Endothelial cell of umbilical vein (primary cell): ENCODE measurements around the gene RNLS. TPM values are rescaled to one million over a fixed set of nuclear protein-coding genes. Genes with fewer than 3 reads are reported as not detected.

Experiments
- BruUV-seq: library from RNA; stranded (reverse); fragments of 400-500 nt; replicated peaks from 2 replicates; lab custom pipeline; 2021; lab: Mats Ljungman, UMichigan
- CTCF ChIA-PET: fragments of 300-600, 350-600 bp; sonication (Branson Sonifier 250); formaldehyde crosslinking; loops from one replicate; lab custom pipeline; 2021; ENCODE audit warnings: antibody characterized with exemption, inconsistent platforms; lab: Charles Lee
- POLR2A ChIA-PET: fragments of 300-600, 350-600 bp; sonication (Branson Sonifier 250); formaldehyde crosslinking; loops from one replicate; lab custom pipeline; 2021; ENCODE audit warnings: antibody characterized with exemption, inconsistent platforms; lab: Charles Lee
- DNase-seq: peaks from one replicate; pipeline ENCODE4 v3.0.0-alpha.2; 2011; ENCODE audit warnings: low read depth, low spot score
- FAIRE-seq: peaks from 2 replicates; lab custom pipeline; 2011; peaks lifted over from hg19 to GRCh38; lab: Jason Lieb, UNC
- H2AFZ ChIP-seq: 2 replicates; pipeline ENCODE4 v1.6.0; 2012; ENCODE audit warnings: low read depth, low read length, control low read depth, inconsistent platforms
- H3K27ac ChIP-seq: 2 replicates; pipeline ENCODE4 v1.5.1; 2011; ENCODE audit warnings: low read depth, mild to moderate bottlenecking, control low read depth, low read length, moderate library complexity; ENCODE audit not compliant: insufficient read depth
- H3K27me3 ChIP-seq, 2 experiments: 2 replicates each; pipeline versions ENCODE4 v1.6.0 to v1.6.1; 2011; ENCODE audit warnings: low read length in 2 of 2, mixed read lengths in 1 of 2; ENCODE audit not compliant: control insufficient read depth in 2 of 2, insufficient read depth in 2 of 2
- H3K36me3 ChIP-seq, 2 experiments: 2 replicates in 1 of 2; 3 replicates in 1 of 2; pipeline ENCODE4 v1.5.1; 2011; ENCODE audit warnings: low read length in 2 of 2, mild to moderate bottlenecking in 1 of 2, moderate library complexity in 1 of 2; ENCODE audit not compliant: control insufficient read depth in 2 of 2, insufficient read depth in 2 of 2; ENCODE audit errors: extremely low read depth in 1 of 2
- H3K4me1 ChIP-seq: 3 replicates; pipeline ENCODE4 v1.5.1; 2011; ENCODE audit warnings: mild to moderate bottlenecking, low read length; ENCODE audit not compliant: control insufficient read depth, insufficient read depth; ENCODE audit errors: extremely low read depth
- H3K4me2 ChIP-seq: 2 replicates; pipeline ENCODE4 v1.6.1; 2011; ENCODE audit warnings: low read length, control low read depth, mixed read lengths; ENCODE audit not compliant: insufficient read depth
- H3K4me3 ChIP-seq, 3 experiments: fragments of 200-600 bp in 1 of 3; sonication (generic), shearing (Covaris generic) in 1 of 3; replicated peaks in 1 of 3; 2 replicates each; pipeline ENCODE4 v1.5.1; 2011 to 2016; ENCODE audit warnings: control low read depth in 3 of 3, low read length in 3 of 3, mild to moderate bottlenecking in 2 of 3, inconsistent platforms in 1 of 3, low read depth in 1 of 3, moderate library complexity in 1 of 3; ENCODE audit not compliant: insufficient read depth in 1 of 3
- H3K79me2 ChIP-seq: 2 replicates; pipeline ENCODE4 v1.6.0; 2012; ENCODE audit warnings: low read length, inconsistent platforms; ENCODE audit not compliant: control insufficient read depth, insufficient read depth
- H3K9ac ChIP-seq: replicated peaks from 2 replicates; pipeline ENCODE3; 2011; ENCODE audit warnings: low read length, control low read depth; ENCODE audit not compliant: insufficient read depth; ENCODE audit errors: extremely low read depth
- H3K9me1 ChIP-seq: replicated peaks from 3 replicates; pipeline ENCODE4 v1.6.0; 2011; ENCODE audit warnings: mild to moderate bottlenecking, low read length; ENCODE audit not compliant: control insufficient read depth, insufficient read depth; ENCODE audit errors: extremely low read depth
- H3K9me3 ChIP-seq: replicated peaks from 2 replicates; pipeline ENCODE4 v1.5.1; 2012; ENCODE audit warnings: low read length, inconsistent platforms; ENCODE audit not compliant: control insufficient read depth, insufficient read depth
- H4K20me1 ChIP-seq: replicated peaks from 2 replicates; pipeline ENCODE3; 2011; ENCODE audit warnings: mild to moderate bottlenecking, low read length; ENCODE audit not compliant: control insufficient read depth, insufficient read depth; ENCODE audit errors: extremely low read depth
- CTCF ChIP-seq, 2 donors: IDR thresholded peaks; 1 replicate in 1 of 2; 2 replicates in 1 of 2; pipeline ENCODE4 v1.5.1; 2011; ENCODE audit warnings: low read length in 2 of 2, mild to moderate bottlenecking in 2 of 2, moderate library complexity in 2 of 2, control low read depth in 1 of 2, inconsistent platforms in 1 of 2, low read depth in 1 of 2; ENCODE audit not compliant: insufficient read depth in 1 of 2; ENCODE audit errors: extremely low read depth in 1 of 2
- EZH2 ChIP-seq: IDR thresholded peaks from 2 replicates; pipeline ENCODE4 v1.6.1; 2012; ENCODE audit warnings: borderline replicate concordance, low read depth, mild to moderate bottlenecking, moderate library complexity, low read length, inconsistent platforms; ENCODE audit not compliant: severe bottlenecking
- FOS ChIP-seq: IDR thresholded peaks from 2 replicates; pipeline ENCODE4 v1.6.1; 2011; ENCODE audit warnings: mild to moderate bottlenecking, low read length, moderate library complexity, borderline replicate concordance; ENCODE audit not compliant: insufficient read depth
- GATA2 ChIP-seq: IDR thresholded peaks from 2 replicates; pipeline ENCODE4 v1.7.0; 2011; ENCODE audit warnings: low read depth, mild to moderate bottlenecking, moderate library complexity, mixed read lengths, low read length; ENCODE audit not compliant: insufficient read length, insufficient read depth
- JUN ChIP-seq: IDR thresholded peaks from 2 replicates; pipeline ENCODE4 v1.6.1; 2011; ENCODE audit warnings: borderline replicate concordance, low read depth; ENCODE audit not compliant: insufficient read length, insufficient read depth
- MYC ChIP-seq: IDR thresholded peaks from one replicate; pipeline ENCODE4 v1.6.1; 2011; ENCODE audit warnings: mild to moderate bottlenecking, low read depth, low read length
- POLR2A ChIP-seq: IDR thresholded peaks from 2 replicates; pipeline ENCODE4 v1.6.1; 2012; ENCODE audit warnings: low read depth, mild to moderate bottlenecking, control low read depth, low read length
- POLR2AphosphoS5 ChIP-seq: IDR thresholded peaks from 2 replicates; pipeline ENCODE4 v1.6.1; 2012; ENCODE audit warnings: low read depth, mild to moderate bottlenecking, control low read depth, low read length, moderate library complexity; ENCODE audit not compliant: insufficient read depth
- dilution Hi-C: fragments of 300-500 bp; cut with MboI; formaldehyde crosslinking; loops from one replicate; pipeline ENCODE4 v1.15.0; 2019; ENCODE audit warnings: low sequenced_read_pairs; ENCODE audit not compliant: extremely low pct_ligation_motif_present
- intact Hi-C: fragments of 100-400 bp; cut with micrococcal nuclease; formaldehyde crosslinking; loops from one replicate; pipeline ENCODE4 v1.10.0; 2022
- polyA plus RNA-seq, 4 experiments: library from polyadenylated mRNA; depleted of rRNA in 3 of 4; stranded (reverse) in 3 of 4; unstranded in 1 of 4; fragments of >200 nt; gene quantifications; 2 replicates each; pipeline versions ENCODE4 v1.2.1 to v1.2.3, GENCODE V29; 2011 to 2012; ENCODE audit warnings: missing spikeins in 1 of 4
- total RNA-seq: library from RNA; stranded (reverse); gene quantifications from 2 replicates; pipeline ENCODE4 v1.2.3, GENCODE V29; 2021
- TF ChIP-seq, protein P1 (sequence below): IDR thresholded peaks from 2 replicates; pipeline ENCODE4 v1.6.1; 2011; ENCODE audit not compliant: insufficient read depth, insufficient read length

RNLS gene
- total and polyA plus RNA-seq, 2 donors (not counting 3 experiments of a cell fraction or from before 2014, with no cell fraction given), result 2.5 to 4.6 TPM

GRCh38 chr10:88608780-88609179 lies 25.7 kb upstream of the RNLS start:
- ChIA-PET CTCF (no interaction called here), POLR2A (no interaction called here)
- dilution Hi-C loops (no loop called here), intact Hi-C loops (no loop called here)
- Histone ChIP-seq H3K79me2 (no peaks in the 10 kb centered on the region), H3K36me3 (no peaks in the 10 kb centered on the region), H3K9me1 (no peaks in the 10 kb centered on the region), H3K9ac (no peak overlapping the region), H3K27ac (no peak overlapping the region), H3K4me1 (no peaks in the 10 kb centered on the region), H3K9me3 (no peaks in the 10 kb centered on the region), H4K20me1 (no peaks in the 10 kb centered on the region), H3K4me3 (no peak overlapping the region), H3K27me3 (no peaks in the 10 kb centered on the region), H3K4me2 (no peak overlapping the region), H2AFZ (no peak overlapping the region)
- BruUV-seq, result no TSS peak
- FAIRE-seq, result peak; percentile 43
- TF ChIP-seq MYC (no peak), POLR2AphosphoS5 (no peak), EZH2 (no peak), GATA2 (no peak), CTCF (IDR thresholded peaks at IDR 0.05; ENCODE audit: extremely low read depth in 1 of 2, insufficient read depth in 1 of 2, low read depth in 1 of 2, low read length in 2 of 2) (no peak), FOS (no peak), POLR2A (no peak), JUN (no peak)
- TF ChIP-seq, protein P1, sequence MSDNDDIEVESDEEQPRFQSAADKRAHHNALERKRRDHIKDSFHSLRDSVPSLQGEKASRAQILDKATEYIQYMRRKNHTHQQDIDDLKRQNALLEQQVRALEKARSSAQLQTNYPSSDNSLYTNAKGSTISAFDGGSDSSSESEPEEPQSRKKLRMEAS, result no peak
- no peak for DNase-seq
